GM10266 (cell line): ENCODE data around the gene CDC42.

ENCODE experiments used
- DNase-seq: peaks from one replicate; pipeline ENCODE4 v3.0.0; 2012; ENCODE audit errors: extremely low spot score
- TF ChIP-seq, protein P1 (sequence below): IDR thresholded peaks from 2 replicates; pipeline ENCODE4 v1.5.1; 2012; ENCODE audit warnings: mild to moderate bottlenecking, low read depth; ENCODE audit not compliant: control insufficient read depth, insufficient read depth; ENCODE audit errors: missing control alignments

Gene CDC42

GRCh38 chr1:22127248-22127647 is 74.7 kb downstream of the CDC42 start:
- TF ChIP-seq, protein P1, sequence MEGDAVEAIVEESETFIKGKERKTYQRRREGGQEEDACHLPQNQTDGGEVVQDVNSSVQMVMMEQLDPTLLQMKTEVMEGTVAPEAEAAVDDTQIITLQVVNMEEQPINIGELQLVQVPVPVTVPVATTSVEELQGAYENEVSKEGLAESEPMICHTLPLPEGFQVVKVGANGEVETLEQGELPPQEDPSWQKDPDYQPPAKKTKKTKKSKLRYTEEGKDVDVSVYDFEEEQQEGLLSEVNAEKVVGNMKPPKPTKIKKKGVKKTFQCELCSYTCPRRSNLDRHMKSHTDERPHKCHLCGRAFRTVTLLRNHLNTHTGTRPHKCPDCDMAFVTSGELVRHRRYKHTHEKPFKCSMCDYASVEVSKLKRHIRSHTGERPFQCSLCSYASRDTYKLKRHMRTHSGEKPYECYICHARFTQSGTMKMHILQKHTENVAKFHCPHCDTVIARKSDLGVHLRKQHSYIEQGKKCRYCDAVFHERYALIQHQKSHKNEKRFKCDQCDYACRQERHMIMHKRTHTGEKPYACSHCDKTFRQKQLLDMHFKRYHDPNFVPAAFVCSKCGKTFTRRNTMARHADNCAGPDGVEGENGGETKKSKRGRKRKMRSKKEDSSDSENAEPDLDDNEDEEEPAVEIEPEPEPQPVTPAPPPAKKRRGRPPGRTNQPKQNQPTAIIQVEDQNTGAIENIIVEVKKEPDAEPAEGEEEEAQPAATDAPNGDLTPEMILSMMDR: no peak
- no peak for DNase-seq

GRCh38 chr1:22127731-22128130 is 75.2 kb downstream of the CDC42 start:
- no peak for DNase-seq
- TF ChIP-seq, protein P1: no peak

DNA sequence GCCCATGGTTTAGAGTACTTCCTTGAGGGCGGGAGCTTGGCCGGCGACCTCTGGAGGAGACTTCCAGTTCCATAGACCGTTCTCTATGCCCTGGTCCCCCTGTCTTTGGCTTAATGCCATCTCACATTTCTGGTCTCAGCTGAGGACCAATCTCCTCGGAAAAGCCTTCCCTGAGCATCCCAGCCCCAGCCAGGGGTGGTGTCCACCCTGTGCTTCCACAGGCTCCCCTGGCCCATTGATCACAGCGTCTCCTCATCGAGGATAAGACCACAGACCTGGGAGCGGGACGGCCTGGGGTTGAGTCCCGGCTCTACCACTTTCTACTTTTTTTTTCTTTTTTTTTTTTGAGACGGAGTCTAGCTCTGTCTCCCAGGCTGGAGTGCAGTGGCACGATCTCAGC is 75.9 kb downstream of the CDC42 start:
- DNase-seq: no peak
- TF ChIP-seq, protein P1: no peak

DNA sequence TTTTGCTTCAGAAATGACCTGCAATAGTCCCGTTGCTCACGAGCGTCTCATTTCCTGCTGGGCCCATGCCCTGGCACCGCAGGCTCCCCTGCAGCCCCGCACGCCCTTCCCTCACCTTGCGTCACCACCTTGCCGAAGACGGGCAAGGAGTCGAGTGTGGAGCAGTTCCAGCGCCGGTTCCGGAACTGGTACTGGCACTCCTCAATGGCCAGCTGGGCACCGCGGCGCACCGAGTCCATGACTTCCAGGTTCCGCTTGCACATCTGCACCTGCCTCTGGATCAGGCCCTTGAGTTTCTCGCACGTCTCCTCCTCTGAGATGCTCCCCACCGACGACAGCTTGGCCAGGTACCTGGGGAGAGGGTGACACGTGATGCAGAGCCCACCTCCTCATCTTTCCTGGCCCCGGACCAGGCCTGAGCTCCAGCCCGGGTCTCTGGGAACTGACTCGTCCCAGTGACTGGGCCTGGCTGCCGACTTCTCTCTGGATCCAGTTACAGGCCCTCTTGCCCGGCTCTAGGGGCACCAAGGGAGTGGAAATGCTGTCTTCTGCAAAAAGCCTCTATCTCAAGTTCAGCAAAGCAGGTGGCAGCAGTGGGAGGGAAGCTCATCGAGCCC is 77.1 kb downstream of the CDC42 start:
- DNase-seq: no peak
- TF ChIP-seq, protein P1: no peak

GRCh38 chr1:22131062-22131461 is 78.6 kb downstream of the CDC42 start:
- TF ChIP-seq, protein P1: no peak
- DNase-seq: no peak

DNA sequence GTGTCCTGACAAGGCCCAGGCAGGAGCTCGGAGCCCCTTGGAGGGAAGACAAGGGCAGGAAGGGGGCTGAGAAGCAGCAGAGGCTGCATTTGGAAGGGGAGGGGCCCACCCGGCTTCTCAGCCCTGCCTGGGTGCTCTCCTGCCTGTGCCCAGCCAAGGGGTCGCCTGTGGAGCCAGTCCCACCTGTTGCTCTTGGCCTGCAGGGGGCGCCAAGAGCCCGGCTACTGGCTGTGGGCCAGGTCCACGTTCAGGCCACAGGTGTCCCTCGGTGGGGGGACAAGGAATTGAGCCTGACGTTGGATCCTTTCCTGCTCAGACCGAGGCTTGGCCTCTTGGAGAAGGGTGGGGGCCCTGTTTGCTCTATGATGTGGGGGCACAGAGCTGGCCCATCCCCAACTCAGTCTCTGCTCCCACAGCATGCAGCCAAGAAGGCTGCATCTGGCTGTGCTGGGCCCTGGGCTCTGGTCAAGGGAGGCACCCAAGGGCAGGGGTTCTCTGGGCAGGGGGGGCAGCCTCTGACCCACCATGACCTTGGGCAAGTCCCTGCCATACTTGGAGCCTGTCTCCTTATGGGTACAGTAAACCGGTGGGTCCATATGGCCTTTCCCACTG is 79.5 kb downstream of the CDC42 start:
- DNase-seq: peak; percentile 84

More for the DNA sequence above, 79.5 kb downstream of the CDC42 start:
- TF ChIP-seq, protein P1: peak; percentile 93
